ENCODE results near the gene CDC37L1.

DNA sequence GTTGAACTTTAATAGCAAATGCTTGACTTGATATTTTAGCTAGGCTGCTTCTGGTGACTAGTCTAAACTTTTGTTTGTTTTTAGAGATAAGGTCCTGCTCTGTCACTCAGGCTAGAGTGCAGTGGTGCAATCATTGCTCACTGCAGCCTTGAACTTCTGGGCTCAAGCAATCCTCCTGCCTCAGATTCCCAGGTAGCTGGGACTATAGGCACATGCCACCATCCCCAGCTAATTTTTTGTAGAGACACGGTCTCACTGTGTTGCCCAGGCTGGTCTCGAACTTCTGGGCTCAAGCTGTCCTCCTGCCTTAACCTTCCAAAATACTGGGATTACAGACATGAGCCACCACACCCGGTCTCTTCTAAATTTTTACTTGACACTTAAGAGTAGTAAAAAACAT, 20.7 kb downstream of the CDC37L1 start:
- TF ChIP-seq, protein P1, sequence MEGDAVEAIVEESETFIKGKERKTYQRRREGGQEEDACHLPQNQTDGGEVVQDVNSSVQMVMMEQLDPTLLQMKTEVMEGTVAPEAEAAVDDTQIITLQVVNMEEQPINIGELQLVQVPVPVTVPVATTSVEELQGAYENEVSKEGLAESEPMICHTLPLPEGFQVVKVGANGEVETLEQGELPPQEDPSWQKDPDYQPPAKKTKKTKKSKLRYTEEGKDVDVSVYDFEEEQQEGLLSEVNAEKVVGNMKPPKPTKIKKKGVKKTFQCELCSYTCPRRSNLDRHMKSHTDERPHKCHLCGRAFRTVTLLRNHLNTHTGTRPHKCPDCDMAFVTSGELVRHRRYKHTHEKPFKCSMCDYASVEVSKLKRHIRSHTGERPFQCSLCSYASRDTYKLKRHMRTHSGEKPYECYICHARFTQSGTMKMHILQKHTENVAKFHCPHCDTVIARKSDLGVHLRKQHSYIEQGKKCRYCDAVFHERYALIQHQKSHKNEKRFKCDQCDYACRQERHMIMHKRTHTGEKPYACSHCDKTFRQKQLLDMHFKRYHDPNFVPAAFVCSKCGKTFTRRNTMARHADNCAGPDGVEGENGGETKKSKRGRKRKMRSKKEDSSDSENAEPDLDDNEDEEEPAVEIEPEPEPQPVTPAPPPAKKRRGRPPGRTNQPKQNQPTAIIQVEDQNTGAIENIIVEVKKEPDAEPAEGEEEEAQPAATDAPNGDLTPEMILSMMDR (IDR thresholded peaks at IDR 0.05) = no peak
- TF ChIP-seq POLR2A (IDR thresholded peaks at IDR 0.05) (no peak), EP300 (IDR thresholded peaks at IDR 0.05) (no peak)

Measured in tibial nerve (tissue), 4 donors.